Activated T-cell treated with anti-CD3 and anti-CD28 coated beads for 1 hour (primary cell): ENCODE data around the gene MAJIN.
"Not testable (repeated sequence)": the region's sequence is repeated elsewhere in the genome, so short reads cannot be mapped to it uniquely, and the experiment has no call there.

Experiments
- DNase-seq: peaks from one replicate; pipeline ENCODE4 v3.0.0-alpha.2; 2020; ENCODE audit warnings: low read depth

MAJIN gene, protein sequence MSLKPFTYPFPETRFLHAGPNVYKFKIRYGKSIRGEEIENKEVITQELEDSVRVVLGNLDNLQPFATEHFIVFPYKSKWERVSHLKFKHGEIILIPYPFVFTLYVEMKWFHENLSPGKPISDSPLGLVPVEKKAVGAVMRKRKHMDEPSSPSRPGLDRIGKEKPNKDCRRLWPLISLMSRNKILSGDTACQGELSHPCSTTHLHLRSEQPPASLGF

DNA sequence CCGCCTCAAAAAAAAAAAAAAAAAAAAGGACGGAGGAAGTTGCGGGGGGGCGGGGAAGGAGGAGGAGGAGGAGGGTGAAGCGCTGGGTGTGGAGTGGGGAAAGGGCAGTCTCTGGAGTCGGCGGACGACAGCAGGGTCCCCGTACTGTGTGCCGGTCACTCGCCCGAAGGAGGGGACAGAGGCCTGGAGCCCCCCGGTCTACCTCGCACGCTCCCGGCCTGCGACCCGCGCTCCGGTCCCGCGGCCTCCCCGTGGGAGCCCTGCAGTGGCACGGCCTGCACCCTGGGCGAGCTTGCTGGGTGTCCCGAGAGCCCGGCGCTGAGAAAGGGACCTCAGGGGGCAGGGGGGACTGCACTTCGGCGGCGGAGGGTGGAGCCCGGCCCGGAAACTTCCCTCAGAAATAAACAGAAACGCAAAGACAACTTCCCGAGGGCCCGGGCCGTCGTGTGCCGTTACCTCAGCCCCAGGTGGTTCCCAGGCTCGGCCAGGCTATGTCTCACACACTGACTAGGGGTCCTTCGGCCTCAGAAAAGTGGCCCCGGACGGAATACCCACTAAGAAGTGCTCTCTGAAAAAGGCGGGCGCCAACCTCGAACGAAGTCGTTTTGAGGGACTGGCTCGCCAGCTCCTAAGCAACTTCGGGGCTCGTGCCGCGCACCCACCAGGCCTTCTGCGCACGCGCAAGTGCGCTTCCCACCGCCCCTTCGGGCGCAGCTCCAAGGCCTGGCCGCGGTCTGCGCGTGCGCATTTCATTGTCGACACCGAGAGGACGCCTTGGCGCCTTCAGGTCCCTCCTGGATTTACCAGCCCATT, at the start of gene MAJIN:
Gene MAJIN, minus strand, starts transcription at position 688 of the 813 bp plus-strand sequence. CDS start 12,703 bp downstream, outside the sequence.
- DNase-seq, result peak; percentile 93

DNA sequence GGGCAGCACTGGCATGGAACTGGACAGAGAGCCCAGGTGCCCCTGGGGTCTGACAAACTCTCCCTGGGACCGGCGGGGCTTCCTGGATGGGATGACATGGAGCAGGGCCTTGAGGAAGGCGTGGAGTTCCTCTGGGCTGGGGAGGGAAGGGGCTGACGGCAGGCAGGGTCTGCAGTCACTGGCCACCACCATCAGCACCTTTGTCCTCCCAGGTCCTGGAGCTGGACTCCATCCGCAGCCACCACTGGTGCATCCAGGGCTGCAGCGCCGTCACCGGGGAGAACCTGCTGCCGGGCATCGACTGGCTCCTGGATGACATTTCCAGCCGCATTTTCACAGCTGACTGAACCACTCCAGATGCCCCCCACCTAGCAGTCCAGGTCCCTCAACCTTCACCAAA, 49.6 kb upstream of the MAJIN start:
- DNase-seq, result no peak

DNA sequence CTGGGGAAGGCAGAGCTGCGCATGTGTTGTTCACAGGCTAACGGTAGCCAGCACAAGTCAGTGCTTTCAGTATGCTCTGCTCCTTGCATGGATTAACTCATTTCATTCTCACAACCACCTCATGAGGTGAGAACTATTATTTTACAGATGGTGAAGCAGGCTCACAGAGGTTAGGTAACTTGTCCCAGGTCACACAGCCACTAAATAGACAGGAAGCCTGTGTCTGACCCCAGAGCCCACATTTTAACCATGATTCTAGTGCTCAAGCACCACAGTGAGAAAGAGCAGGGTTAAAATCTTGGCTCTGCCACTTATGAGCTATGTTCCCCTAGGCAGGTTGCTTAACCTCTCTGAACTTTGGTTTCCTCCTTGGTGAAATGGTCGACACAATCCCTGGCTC, 49.1 kb upstream of the MAJIN start:
- no peak for DNase-seq

DNA sequence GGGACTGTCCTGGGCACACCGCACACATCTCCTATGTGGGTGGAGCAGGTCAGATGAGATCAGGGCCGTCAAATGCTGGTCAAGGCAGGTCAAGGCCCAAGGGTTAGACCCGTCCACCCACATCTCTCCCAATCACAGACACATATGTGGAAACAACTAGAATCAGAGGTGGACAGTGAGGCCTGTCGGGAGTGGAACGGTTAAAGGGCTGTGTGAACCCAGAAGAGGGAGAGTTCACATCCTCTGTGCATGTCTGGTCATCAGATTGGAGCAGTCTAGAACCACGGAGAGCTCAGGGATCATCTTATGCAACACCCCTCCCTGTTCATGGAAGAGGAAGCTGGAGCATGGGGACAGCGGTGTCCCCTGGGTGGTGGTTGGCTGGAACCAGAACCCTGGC, 47.9 kb upstream of the MAJIN start:
- no peak for DNase-seq

DNA sequence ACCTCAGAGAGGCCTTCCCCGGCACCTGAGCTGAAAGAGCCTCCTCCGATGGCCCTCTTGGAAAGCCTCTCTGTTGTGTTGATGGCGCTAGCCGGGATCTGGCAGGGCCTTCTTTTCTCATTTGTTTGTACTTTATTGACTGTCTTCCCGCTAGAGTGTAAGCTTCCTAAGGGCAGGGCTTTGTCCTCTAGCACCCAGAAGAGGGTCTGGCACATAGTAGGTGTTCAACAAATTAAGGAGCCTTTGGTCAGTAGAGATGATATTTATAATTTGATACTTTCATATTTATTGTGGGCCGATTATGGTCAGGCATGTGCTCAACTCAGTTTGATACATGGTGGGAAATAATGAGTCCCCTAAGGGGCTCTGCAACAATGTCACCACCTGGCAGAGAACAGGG, 46.0 kb upstream of the MAJIN start:
- no peak for DNase-seq

DNA sequence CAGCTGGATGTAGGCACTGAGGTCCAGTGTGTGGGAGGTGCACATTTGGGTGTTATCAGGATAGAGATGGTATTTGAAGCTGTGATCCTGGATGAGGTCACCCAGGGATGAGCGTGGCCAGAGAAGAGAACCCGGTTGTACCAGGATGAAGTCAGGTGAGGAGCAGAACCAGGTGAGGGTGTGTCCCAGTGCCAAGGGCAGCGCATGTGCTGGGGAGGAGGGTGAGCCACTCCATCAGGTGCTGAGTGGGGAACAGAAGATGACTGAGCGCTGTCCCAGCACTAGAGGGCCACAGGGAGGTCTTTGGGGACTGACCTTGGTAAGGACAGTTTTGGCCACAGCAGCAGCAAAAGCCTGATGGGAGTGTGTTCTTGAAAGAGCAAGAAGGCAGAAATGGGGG, 44.8 kb upstream of the MAJIN start:
- DNase-seq, result no peak

DNA sequence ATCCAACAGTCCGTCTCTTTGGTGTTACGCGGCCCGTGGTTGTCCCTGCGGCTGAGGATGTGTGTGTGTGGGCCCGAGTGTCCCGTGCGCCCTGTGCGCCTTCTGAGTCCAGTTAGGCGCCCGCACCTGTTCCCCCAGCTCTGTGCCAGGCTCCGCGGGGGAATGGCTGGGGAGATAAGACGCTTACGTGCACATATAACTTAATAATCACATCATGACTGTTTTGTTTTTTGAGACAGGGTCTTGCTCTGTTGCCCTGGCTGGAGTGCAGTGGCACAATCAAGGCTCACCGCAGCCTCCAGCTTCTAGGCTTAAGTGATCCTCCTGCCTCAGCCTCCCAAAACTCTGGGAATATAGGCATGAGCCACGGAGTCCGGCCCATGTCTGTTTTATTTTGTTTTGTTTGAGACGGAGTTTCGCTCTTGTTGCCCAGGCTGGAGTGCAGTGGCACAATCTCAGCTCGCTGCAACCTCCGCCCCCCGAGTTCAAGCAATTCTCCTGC, 42.9 kb upstream of the MAJIN start:
- DNase-seq, result no peak

DNA sequence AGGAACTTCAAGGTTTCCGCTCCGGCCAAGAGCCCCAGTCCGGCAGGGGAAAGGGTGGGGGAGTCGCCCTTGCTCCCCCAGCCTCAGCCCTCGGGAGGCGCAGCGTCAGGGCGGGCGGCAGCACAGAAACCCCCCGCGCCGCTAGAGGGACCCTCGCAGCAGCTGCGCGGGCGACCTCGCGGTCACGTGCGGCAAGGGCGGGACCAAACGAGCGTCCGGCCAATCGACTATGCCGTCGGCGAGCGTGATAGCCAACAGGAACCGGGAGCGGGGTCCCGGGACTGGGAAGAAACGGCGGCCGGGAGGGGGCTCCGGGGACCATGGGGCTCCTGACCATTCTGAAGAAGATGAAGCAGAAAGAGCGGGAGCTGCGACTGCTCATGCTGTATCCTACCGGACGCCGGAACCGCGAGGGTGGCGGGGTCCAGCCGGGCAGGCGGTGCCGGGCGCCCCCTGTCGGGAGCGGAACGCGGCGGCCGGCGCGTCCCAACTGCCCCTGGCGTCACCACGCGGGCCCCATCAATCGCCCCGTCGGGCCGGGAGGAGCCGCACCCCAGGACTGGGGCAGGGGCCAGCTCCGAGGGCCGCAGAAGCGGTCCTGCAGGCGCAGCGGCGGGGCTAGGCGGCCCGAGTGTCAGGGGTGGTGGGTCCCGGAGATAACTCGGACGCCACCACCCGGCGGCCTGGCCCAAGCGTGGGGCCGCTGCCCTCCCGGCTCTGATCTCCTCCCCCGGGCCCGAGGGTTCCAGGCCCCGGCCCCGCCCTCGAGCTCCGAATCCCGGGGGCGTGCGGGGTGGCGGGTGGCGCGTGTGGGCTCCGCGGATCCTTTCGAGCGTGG, 42.2 kb upstream of the MAJIN start, which contains the start of gene ARL2:
Gene ARL2, plus strand, starts transcription at position 273 of the 838 bp plus-strand sequence. Its CDS starts 48 bp downstream, at position 321.
- DNase-seq, result peak; percentile 71

DNA sequence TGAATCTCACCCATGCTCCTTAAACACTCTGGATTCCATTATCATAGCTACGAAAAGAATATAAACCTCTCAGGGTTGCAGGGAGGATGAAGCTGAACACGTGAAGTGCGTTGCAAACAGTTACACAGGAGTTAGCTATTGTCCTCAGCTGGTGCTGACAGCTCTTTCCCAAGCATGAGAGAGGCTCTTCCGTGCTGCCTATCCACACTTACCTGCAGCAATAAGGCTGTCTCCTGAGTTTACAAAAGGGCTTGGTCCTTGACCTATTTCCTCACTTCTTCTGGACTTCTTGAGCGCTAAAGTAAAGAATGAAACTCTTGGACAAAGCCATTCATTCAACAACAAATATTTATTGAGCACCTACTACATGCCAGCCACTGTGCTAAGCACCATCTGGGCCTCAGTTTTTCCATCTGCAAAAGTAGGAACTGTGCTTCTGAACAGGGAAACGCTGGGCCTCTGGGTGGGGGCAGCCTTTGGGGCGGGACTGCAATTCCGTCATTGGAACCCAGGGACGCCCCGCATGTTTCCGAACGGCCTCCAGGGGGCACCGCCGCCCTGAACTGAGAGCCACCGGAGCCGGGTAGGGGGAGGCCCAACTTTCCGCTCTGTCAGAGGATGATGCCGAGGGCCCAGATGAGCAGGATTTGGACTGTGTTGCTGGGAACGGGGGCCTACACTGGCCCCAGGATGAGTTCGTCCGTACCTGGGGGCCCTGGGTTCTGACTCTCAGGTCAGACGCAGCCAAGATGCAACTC, 41.4 kb upstream of the MAJIN start:
- peak; percentile 84 for DNase-seq

DNA sequence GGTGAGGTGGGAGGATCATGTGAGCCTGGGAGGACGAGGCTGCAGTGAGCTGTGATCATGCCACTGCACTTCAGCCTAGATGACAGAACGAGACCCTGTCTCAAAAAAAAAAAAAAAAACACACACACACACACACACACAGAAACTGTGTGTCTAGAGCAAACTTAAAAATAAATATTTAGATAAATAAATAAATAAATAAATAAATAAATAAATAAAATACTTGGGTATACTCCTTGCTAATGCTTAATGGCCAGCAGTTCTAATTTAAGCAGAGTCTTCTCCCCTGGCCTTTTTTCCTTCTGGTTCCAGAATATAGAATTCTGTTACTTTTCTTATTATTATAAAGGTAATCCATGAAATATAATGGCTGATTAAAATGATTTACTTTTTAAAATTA, 37.0 kb upstream of the MAJIN start:
- DNase-seq, result no peak

DNA sequence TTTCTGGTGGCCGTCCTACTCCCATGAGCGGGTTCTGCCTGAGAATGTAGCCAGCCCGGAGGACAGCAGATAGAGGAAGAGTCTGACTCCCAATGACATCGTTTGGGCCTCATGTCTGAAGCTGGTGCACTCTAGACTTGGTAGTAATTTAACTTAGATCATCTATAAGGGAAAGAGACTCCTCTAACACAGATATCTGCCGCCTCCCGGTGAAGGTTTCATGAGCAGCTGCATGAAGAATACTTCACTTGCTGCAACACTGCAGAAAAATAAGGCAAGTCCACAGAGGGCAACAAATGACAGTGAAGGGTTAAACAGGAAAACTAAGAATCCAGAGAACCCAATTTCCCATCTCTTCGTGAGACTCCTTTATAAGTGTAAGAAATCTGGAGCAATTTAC, 36.1 kb upstream of the MAJIN start:
- no peak for DNase-seq

DNA sequence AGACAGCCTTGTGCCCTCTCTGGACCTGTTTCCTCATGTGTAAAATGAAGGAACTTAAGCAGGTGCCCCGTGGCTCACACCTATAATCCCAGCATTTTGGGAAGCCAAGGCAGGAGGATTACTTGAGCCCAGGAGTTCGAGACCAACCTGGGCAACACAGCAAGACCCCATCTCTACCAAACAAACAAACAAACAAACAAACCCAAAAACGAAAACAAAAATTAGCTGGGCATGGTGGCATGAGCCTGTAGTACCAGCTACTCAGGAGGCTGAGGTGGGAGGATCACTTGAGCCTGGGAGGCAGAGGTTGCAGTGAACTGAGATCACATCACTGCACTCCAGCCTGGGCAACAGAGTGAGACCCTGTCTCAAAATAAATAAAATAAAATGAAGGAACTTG, 32.1 kb upstream of the MAJIN start:
- not testable (repeated sequence) for DNase-seq

DNA sequence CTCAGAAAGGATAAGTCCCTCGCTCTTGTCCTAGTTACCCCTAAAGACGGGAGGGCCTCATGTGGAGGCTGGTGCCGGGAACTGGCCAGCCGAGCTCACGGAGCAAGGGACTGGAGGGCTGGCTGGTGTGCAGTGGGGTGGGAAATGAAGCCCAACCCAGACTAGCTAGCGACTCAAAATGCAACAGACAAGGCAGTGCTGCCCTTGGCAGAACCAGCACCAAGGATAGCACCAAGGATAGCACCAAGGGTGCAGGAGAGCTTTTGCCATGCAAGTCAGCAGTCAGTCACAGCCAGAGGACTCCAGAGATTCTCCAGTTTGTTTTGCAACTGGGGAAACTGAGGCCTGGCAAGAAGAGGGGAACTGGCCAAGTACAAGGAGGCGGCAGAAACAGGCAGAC, 31.4 kb upstream of the MAJIN start:
- DNase-seq, result no peak

DNA sequence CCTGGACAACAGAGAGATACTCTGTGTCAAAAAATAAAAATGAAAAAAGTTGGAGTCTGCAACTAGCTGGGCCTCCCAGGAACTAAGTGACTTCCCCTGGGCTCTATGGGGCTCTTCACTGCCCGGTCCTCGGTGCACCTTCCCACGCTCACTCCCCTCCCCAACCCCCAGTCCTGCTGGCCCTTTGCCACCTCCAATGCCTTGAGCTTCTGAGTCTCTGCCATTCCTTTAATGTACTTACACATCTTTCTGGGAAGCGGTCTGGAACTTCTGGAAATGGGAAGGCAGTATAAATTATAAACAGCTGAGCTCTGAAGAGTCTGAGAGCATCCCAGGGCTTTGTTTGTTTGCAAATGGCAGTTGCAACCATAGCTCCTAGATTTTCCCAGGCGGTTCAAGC, 30.8 kb upstream of the MAJIN start:
- no peak for DNase-seq

DNA sequence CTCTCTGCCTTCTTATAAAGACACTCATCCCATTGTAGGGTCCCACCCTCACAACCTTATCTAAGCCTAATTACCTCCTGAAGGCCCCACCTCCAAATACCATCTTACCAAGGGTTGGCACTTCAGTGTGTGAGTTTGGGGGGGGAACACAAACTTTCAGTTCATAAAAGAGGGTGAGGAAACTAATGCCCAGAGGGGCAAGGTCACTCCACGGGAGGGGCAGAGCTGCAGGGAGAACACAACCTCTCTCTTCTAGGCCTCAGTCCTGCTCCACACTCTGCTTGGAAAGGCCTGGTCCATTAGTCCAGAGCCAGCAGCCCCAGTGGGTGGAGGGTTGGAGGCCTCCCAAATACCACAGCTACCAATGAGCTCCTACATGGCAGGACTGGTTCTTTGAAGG, 27.6 kb upstream of the MAJIN start:
- DNase-seq, result no peak

DNA sequence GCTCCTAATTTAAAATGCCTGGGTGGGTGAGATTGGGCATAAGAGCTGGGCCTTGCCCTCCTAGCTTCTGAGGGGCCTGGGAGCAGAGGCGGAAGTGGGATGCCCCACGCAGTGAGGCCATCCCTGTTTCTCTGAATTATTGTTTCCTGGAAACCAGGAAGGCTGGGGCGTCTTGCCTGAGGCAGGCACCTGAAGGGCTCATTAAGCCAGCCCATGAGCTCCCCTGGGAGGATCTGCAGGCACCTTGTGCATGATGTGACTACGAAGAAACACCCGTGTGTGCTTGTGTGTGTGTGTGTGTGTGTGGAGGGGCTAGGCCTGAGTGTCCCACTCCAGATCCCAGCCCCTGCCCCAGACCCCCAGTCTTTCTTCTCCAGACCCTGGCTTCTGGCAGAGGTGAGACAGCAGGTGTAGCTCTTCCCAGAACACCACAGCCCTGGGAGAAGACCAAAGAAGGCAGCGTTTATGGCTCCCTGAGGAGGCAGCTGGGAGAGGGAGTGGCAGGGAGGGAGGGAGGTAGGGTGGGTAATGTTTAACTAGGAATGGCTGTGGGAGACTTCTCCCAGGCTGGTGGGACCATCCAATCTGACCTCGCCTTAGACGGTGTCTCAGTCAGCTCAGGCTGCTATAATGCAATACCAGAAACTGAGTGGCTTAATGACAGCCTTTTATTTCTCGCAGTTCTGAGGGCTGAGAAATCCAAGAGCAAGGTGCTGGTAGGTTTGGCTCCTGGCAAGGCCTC, 27.0 kb upstream of the MAJIN start:
- no peak for DNase-seq

DNA sequence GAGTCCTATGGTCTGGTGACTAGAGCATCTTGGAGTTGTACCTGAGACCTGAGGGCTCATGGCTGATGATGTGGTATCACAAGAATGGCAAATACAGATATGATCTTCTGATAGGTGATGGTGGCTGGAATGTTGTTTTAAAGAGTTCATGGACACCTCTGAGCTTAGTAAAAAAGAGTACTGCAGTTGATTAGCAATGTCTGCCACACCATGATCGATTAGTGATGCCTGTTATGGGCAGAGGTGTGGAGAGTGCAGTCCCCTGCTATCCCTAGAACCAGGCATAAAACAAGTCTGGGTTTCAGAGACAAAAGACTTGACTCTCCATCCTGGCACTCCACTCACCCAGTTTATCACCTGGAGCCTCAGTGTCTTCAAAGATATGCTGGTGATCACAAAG, 26.2 kb upstream of the MAJIN start:
- no peak for DNase-seq

DNA sequence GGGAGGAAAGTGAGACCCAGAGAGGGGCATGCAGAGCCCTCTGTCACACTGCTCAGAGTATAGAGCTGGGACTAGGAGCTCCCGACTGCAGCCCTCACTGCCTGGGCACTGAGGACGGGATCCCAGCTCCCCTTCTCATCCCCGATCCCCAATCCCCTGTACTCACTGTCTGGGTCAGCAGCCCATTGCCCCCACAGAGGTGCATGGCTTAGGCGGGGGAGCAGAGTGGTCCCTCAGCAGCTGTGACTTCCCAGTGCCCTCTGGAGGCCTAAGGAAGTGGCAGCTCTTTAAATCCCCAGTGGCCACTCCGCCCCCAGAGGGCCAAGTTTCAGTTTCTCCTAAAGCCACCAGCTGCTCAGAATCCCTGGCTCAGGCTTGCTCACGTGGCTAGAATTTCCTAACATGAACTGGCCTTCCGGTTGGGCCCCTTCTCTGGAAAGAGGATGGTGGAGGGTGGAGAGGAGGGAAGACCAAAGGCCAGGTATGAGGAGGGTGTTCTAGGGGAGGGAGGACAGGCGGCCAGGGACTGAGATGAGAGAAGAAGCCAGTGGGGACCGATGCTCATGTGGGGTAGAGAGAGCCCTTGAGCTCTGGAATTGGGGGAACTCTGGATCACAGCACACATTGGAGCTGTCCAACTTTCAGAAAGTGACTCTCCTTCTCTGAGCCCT, 24.9 kb upstream of the MAJIN start, which contains the start of gene BATF2:
Gene BATF2, minus strand, starts transcription at position 262 of the 671 bp plus-strand sequence. Its CDS starts 57 bp downstream, at position 205.
- DNase-seq, result no peak

DNA sequence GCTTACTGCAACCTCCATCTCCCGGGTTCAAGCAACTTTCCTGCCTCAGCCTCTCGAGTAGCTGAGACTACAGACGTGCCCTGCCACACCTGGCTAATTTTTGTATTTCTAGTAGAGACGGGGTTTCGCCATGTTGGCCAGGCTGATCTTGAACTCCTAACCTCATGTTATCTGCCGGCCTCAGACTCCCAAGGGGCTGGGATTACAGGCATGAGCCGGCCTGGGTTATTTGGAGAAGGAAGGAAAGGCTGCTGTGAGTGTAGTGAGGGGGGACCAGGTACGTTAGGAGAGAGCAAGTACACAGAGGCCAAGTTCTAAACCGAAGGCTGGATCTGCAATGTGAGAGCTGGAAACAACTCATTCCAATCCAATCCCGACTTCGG, 24.4 kb upstream of the MAJIN start:
- no peak for DNase-seq

DNA sequence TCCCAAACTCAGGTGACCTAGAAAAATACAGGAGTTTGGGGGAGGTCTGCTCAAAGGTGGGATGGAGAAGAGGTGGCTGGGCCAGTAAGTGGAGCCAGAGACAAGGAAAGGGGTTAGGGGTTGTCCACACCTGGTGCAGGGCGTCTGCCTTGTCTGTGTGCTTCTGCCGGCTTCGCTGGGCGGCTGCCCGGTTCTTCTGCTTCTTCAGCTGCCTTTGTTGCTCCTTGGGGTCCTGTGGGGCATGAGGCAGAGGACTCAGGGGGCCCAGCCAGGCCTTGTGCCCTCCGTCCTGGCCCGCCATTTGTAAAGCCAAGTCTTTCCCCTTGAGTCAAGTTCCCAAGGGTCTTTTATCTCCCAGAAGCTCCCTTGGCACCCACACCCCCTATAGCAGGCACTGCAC, 22.4 kb upstream of the MAJIN start:
- DNase-seq, result no peak
